Right ventricle myocardium inferior (tissue), 1 donor: ENCODE data around the gene NRBP1. TPM values are rescaled to one million over a fixed set of nuclear protein-coding genes. Genes with fewer than 3 reads are reported as not detected.

Experiments
- ATAC-seq: fragments of 200-7000 bp; cut with Tn5 transposase; one replicate; pipeline ENCODE4 v1.9.1; 2020; ENCODE audit warnings: mild to moderate bottlenecking, moderate library complexity
- DNase-seq: peaks from one replicate; pipeline ENCODE4 v3.0.0; 2021; ENCODE audit errors: missing footprints
- intact Hi-C: fragments of 100-400 bp; cut with DNase I; formaldehyde crosslinking; loops from one replicate; pipeline ENCODE4 v1.11.0; 2022
- total RNA-seq: library from RNA; stranded (reverse); fragmentation: NEBNext Ultra II Directional; extraction: Animal tissue kit (Norgen Biotek cat#: 25700); gene quantifications from one replicate; pipeline ENCODE4 v1.2.1, GENCODE V29; 2021
- donor health status: DM: no; HTN: yes; CAD: no; lungs with severe emphysema.

Gene NRBP1
- total RNA-seq, 1 donor from 2014 or later, result 58.4 TPM

DNA sequence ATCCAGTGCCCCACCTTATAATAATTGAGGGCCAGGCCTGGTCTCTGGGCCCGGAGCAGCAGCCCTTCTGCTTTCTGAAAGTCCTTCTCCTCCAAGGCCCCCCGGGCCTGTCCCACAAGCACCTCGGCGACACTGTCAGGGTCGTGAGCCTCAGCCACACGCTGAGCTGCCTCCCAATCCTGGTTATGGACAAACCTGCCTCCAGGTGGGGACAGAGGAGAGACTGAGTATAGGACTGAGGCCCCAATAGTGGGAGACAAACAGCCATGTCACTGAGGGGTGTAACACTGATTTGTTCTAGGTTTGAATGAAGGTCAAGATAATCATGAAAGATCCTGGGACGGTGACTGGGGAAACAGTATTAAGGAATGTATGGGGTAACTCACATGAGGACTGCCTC, 25.5 kb downstream of the NRBP1 start:
- peak; percentile 13 for ATAC-seq
- DNase-seq, result no peak
- intact Hi-C loops, result no loop called here

DNA sequence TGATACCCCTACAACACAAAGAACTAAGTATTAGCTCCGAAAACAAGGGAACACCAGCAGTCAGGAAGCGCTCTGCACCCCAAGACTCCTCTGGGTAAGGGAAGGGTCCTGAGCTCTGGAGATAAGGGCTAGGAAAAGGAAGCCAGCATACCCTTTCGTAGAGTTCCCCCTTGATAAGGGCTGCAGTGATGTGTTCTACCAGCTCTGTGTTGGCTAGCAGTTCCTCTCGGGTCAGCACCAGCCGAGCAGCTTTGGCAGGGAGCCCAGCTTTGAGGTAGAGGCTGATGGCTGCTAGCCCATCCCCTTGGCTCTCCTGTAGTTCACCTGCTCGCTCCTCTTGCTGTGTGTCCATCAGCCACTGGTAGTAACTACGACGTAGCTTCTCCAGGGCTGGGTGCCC, 32.7 kb downstream of the NRBP1 start:
- peak; percentile 23 for ATAC-seq
- DNase-seq, result no peak
- intact Hi-C loops, result no loop called here

DNA sequence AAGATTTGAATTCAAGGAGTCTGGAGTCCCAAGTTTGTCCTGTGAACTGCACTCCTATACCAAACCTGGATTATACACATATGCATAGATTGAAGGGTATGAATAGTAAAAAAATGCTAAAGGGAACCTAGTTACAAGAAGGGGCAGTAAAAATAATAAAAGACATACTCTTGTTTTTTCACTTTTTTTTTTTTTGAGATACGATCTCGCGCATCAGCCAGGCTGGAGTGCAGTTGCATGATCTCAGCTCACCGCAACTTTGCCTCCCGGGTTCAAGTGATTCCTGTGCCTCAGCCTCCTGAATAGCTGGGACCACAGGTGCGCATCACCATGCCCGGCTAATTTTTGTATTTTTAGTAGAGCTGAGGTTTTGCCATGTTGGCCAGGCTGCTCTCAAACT, 36.0 kb downstream of the NRBP1 start:
- intact Hi-C loops, result no loop called here
- no peak for ATAC-seq
- no peak for DNase-seq

DNA sequence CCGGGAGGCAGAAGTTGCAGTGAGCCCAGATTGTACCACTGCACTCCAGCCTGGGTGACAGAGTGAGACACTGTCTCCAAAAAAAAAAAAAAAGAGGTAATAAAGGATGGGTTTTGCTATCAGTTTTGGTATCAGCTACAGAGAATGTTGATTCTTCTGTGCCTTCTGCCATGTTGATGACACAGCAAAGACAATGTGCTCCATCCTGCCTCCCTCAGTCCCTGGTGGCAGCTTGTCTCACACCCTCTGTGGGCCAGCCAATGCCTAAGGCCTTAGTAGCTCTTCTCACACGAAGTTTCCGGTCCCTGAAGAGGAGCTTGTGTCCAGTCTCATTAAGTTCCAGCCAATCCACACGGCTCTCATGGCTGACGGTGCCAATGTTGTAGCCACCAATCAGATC, 43.5 kb downstream of the NRBP1 start:
- DNase-seq, result no peak
- no peak for ATAC-seq
- intact Hi-C loops, result no loop called here

DNA sequence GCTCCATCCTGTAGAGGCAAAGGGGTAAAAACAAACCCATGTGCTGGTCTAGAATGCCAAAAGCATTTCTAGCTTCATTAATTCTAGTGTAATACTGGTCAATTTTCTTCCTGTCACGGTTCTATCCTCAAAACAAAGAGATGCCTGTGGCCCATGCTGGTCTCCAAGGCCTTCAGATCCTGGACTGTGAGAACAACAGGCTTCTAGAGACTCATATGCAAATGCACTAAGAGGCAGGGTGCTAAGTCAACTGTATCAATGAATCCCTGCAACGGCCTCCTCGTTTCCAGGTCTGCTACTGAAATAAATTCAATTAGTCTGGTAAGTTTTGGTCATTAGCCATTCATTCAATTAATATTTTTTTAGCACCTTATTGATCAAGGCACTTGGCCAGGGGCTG, 57.1 kb downstream of the NRBP1 start:
- ATAC-seq, result no peak
- no peak for DNase-seq
- intact Hi-C loops, result loop anchor here (5.0 kb wide), 2 partner anchors 58 to 78 kb away; partner anchors contain the start of genes NRBP1 and PPM1G

DNA sequence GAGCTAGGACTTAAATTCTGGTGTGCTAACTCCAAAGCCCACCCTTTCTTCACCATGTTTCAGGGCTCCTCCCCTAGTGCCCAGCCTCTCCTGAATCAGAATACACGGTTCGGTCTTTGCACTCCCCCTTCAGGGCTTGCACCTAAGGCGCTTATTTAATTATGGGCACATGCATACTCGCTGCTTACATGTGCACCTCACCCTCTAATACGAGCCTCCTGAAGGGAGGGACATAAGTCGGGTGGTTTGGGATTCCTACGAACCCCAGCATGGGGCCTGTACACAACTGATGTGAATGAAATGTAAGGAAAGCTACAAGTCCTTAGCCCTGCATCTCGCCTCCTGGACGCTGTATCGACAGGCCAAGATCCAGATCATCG, 60.7 kb downstream of the NRBP1 start:
- DNase-seq (no peak), ATAC-seq (peak; percentile 3)
- intact Hi-C loops, result loop anchor here (5.0 kb wide), 2 partner anchors 62 to 82 kb away; partner anchors contain the start of genes NRBP1 and PPM1G

DNA sequence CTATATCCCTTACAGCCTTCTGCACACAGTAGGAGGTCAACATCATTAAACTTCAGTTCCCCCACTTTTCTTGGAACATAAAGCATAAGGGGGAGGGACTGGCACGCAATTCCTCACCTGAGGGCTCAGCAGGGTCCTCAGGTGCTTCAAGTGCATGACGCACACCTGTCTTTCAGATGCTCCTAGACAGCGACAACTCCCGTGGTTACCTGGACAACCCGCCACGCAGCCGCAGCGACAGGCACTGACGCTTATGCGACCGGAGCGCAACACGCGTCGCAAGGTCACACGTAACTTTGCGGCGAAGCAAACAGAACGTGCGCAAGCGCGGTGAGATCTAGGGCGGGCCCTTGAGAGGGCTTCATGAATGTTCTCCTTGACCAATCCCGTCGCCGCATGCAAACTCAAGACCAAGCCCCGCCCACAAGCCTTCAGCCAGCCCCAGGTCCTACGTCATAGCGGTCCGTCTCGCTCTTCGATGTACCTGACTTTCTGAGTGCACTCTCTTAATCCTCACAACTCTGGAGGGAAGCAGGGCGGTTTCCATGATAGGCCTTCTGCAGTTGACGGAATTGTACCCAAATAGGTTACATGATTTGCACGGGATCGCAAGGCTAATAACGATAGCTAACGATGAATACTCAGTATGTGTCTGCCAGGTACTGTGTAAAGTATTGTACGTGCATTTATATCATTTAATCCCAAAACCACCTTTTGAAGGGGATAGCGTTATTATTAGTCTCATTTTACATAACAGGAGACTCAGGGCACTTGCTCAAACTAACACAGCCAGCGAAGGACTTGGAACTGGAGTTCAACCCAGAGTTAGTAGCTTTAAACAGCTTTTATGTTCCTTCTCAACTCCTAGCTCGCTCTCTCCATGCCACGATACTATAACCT, 61.3 kb downstream of the NRBP1 start, which contains the start of gene IFT172:
Gene IFT172 (minus strand): TSS at position 246 of the 900 bp plus-strand sequence. CDS start 90 bp downstream, at position 156.
- DNase-seq (peak; percentile 99), ATAC-seq (peak; percentile 99)
- intact Hi-C loops, result loop anchor here (5.0 kb wide), 3 partner anchors 62 to 93 kb away; partner anchors contain the start of genes NRBP1, PPM1G and ZNF512

Other genes starting within 250 kb of the NRBP1 start
- gene ATRAID, start 216.6 kb upstream of the NRBP1 start, total RNA-seq, result 115 TPM
- gene SLC5A6, start 216.4 kb upstream of the NRBP1 start, total RNA-seq, result 12.3 TPM
- 9.4 TPM for gene CAD, start 211.3 kb upstream of the NRBP1 start, total RNA-seq
- 10.1 TPM for gene SLC30A3, start 165.6 kb upstream of the NRBP1 start, total RNA-seq
- 1.9 TPM for gene DNAJC5G, start 153.2 kb upstream of the NRBP1 start, total RNA-seq
- gene TRIM54, start 146.2 kb upstream of the NRBP1 start, total RNA-seq, result 282 TPM
- gene UCN, start 120.2 kb upstream of the NRBP1 start, total RNA-seq, result 0.84 TPM
- 48.0 TPM for gene MPV17, start 105.5 kb upstream of the NRBP1 start, total RNA-seq
- 17.3 TPM for gene GTF3C2, start 71.9 kb upstream of the NRBP1 start, total RNA-seq
- gene EIF2B4, start 58.3 kb upstream of the NRBP1 start, total RNA-seq, result 40.3 TPM
- gene SNX17, start 58.0 kb upstream of the NRBP1 start, total RNA-seq, result 57.6 TPM
- gene ZNF513, start 47.9 kb upstream of the NRBP1 start, total RNA-seq, result 6.8 TPM
- gene PPM1G, start 19.0 kb upstream of the NRBP1 start, total RNA-seq, result 35.6 TPM
- 0.60 TPM for gene KRTCAP3, start 13.8 kb downstream of the NRBP1 start, total RNA-seq
- gene IFT172, start 61.1 kb downstream of the NRBP1 start, total RNA-seq, result 19.3 TPM
- 2.9 TPM for gene FNDC4, start 66.6 kb downstream of the NRBP1 start, total RNA-seq
- not detected for gene GCKR, start 68.2 kb downstream of the NRBP1 start, total RNA-seq
- gene ZNF512, start 154.4 kb downstream of the NRBP1 start, total RNA-seq, result 18.3 TPM
- gene CCDC121, start 200.4 kb downstream of the NRBP1 start, total RNA-seq, result 6.2 TPM
- gene GPN1, start 200.4 kb downstream of the NRBP1 start, total RNA-seq, result 18.9 TPM
- gene SUPT7L, start 235.0 kb downstream of the NRBP1 start, total RNA-seq, result 26.3 TPM
- gene SLC4A1AP, start 235.3 kb downstream of the NRBP1 start, total RNA-seq, result 20.6 TPM